ENCODE data around the gene TLE2.

DNA sequence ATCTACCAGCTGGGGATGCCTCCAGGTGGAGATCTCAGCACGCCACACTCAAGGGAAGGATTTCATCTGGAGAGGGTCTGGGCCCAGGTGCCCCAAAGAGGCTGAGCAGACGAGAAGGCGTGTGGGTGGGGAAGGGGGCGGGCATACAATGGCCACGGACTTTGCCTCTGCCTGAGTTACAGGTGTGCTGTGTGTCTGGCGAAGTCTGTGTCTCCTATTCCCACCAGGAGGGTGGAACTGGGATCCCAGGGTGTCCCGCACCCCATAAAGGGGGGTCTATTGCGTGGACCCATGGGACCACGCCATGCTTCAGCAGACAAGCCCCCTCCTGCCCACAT is 3.6 kb downstream of the TLE2 start:
- TF ChIP-seq, protein P1, sequence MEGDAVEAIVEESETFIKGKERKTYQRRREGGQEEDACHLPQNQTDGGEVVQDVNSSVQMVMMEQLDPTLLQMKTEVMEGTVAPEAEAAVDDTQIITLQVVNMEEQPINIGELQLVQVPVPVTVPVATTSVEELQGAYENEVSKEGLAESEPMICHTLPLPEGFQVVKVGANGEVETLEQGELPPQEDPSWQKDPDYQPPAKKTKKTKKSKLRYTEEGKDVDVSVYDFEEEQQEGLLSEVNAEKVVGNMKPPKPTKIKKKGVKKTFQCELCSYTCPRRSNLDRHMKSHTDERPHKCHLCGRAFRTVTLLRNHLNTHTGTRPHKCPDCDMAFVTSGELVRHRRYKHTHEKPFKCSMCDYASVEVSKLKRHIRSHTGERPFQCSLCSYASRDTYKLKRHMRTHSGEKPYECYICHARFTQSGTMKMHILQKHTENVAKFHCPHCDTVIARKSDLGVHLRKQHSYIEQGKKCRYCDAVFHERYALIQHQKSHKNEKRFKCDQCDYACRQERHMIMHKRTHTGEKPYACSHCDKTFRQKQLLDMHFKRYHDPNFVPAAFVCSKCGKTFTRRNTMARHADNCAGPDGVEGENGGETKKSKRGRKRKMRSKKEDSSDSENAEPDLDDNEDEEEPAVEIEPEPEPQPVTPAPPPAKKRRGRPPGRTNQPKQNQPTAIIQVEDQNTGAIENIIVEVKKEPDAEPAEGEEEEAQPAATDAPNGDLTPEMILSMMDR (IDR thresholded peaks at IDR 0.05; ENCODE audit: poor library complexity) = no peak
- TF ChIP-seq EZH2 (IDR thresholded peaks at IDR 0.05; ENCODE audit: borderline replicate concordance) = no peak
